NCI-H1092 treated with DMSO at 0.1 percent for 48 hours (cell line): Measurements from ENCODE around the gene SNX24.
"Not testable (repeated sequence)": the region's sequence is repeated elsewhere in the genome, so short reads cannot be mapped to it uniquely, and the experiment has no call there.

Experiments
- DNase-seq: peaks from one replicate; lab custom pipeline; 2025; lab: John Stamatoyannopoulos, UW

Gene SNX24

GRCh38 chr5:122845229-122846050 lies at the start of gene SNX24:
Gene SNX24 (plus strand): TSS chr5:122845613. CDS start chr5:122845634, 21 bp downstream.
- DNase-seq = peak; percentile 65

DNA sequence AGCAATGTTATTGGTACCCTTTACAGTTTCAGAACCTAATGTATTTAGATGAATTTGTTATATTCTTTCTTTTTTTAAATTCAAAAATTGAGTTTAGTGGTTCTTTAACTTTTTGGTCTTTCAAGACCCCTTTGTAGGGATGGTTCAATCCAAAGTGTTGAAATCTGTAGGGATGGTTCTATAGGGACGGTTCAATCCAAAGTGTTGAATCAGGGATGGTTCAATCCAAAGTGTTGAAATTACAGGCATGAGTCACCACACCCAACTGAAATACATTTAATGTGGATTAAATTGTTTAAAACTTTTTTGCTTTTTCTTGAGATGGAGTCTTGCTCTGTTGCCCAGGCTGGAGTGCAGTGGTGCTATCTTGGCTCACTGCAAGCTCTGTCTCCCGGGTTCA lies 39.9 kb upstream of the SNX24 start:
- no peak for DNase-seq

DNA sequence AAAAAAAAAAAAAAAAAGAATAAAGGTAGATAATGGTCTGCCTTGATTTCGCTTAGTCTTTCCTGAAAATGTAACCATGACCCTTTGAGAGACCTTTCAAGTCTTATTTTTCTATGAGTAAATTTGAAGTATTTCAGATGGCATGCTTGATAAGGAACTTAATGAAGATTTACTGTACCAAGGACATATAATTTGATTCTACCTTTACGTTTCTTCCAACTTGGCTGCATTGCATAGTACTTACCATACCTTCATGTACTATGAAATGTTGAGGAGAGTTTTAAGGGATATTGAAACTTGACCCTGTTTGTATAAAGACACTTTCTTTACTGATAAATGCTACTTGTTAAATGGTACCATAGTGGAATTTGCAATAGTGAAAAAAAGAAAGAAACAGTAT lies 35.0 kb upstream of the SNX24 start:
- no peak for DNase-seq

- DNase-seq = no peak
Observed at GRCh38 chr5:122815218-122815767, 30.1 kb upstream of the SNX24 start.

DNA sequence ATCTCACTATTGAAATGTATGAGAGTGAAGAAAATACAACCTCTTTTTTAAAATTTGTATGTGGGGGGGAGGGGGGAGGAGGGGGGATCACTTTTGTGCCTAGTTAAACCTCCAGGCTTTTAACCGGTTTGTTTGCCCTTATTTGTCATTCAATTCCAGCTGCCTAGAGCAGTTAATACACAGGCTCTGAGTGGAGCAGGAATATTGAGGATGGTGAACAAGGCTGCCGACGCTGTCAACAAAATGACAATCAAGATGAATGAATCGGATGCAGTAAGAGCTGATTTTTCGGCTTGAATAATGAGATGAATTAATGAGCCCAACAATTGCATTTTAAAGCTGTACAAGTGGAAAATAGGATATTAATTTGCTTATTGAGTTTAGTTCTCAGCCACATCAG lies 28.7 kb upstream of the SNX24 start:
- no peak for DNase-seq

GRCh38 chr5:122831984-122832383 lies 13.4 kb upstream of the SNX24 start:
- DNase-seq = no peak

- no peak for DNase-seq
Observed at GRCh38 chr5:122835681-122836080, 9.7 kb upstream of the SNX24 start.

DNA sequence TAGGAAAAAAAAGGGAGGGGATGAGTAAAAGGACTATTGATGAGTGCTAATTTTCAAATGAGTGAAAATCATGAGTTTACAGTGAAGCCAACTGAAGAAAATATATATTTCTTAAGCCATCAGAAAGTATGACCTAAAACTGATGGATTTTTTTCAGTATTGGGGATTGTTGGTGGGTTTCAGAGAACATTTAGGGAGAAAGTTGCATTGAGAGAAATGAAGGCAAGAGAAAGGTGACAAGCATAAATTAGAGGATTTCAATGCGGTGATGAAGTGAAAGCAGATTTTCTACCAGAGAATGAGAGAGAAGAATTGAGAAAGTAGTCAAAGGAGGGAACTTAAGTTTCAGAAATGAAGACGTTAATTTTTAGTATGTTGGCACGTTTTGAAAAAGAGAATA lies 8.5 kb upstream of the SNX24 start:
- DNase-seq = no peak

GRCh38 chr5:122839731-122840130 lies 5.7 kb upstream of the SNX24 start:
- no peak for DNase-seq

GRCh38 chr5:122842016-122842580 lies 3.3 kb upstream of the SNX24 start:
- no peak for DNase-seq

DNA sequence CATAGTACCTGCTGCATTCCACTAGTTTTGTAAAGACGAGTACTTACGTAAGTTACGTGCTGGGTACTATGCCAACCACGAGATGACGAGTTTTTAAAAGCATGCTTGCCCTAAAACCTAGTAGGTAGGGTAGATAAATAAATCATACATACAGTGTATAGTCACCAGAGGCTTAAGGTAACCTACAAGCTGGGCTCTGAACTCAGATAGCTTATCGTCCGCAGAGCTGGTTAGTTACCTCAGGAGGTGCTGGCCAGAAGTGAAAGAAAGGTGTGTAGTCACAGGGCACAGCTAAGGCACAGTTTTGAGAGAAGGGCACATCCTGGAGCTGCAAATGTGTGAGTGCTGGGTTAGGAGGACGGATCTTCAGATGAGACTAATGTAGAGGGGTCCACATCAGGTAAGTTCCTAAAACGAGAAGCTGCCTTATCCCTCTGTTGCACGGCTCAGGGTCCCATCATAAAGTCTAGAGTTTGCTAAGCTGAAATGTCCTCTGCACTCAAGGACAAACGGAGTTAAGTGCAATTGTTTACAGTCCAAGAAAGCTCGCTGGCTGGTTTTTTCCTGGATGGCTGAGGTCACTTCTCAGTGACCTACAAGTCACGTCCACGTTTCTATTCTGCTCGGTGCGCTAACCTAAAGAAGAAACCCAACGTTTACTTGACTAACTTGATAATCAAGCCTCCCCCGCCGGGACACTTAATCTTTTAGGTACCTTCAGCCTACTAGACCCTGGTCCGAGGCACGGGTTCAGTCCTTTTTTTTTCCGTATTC lies 1.1 kb upstream of the SNX24 start:
- DNase-seq = no peak

- no peak for DNase-seq
Observed at GRCh38 chr5:122844910-122845228, 544 bp upstream of the SNX24 start.

DNA sequence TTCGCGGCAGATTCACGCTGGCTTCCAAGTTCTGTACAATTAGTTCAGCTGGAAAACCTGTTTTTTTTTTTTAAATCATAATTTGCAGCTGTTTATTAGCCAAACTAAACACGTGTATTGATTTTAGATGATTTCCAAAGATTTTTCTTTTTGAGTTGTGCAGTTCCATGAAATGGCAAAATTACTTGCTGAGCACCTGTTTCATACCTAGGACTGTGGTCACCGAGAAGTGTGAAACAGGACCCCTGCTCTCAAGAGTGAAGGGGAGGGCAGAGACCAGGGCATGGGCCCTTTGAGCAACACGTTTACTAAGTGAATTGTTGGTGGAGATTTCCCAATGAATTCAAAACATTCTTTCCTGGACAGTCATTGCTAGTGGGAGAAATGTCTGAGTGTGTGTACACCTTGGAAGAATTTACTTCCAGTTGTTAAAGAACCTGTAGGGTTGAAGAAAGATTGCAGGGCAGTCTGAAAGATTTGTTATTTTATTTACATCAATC lies 688 bp downstream of the SNX24 start:
- peak; percentile 3 for DNase-seq

DNA sequence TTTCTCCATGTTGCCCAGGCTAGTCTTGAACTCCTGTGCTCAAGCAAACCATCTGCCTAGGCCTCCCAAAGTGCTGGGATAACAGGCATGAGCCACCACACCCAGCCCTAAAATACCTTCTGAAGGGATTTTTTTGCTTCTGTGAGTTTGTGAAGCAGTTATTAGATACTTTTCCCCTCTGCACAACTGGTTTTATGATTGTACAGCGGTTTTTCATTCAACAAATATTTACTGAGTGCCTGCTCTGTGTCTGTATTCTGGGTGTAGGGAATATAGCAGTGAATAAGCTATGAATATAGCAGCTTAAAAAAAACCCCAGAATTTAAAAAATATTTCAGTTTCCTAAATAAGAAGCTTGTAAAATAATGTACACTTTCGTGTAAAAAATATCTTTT lies 2.3 kb downstream of the SNX24 start:
- no peak for DNase-seq

DNA sequence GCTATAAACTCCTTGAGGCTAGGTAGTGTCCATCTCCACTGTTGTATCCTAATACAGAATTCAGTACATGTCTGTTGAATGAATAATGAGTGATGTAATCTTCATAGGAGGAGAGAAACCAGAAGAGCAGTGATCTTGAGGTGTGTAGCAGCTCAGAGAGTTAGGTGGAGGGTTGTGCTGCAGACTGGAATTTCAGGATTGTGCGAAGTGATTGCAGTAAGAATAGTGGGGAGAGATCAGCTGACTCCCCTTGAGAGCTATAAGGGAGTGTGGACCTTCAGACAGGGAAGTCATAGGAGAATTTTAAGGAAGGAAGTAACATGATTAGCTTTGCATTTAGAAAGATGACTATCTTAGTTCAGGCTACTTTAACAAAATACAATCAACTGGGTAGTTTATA lies 4.4 kb downstream of the SNX24 start:
- no peak for DNase-seq

- DNase-seq = not testable (repeated sequence)
Observed at GRCh38 chr5:122857538-122857937, 12.1 kb downstream of the SNX24 start.

DNA sequence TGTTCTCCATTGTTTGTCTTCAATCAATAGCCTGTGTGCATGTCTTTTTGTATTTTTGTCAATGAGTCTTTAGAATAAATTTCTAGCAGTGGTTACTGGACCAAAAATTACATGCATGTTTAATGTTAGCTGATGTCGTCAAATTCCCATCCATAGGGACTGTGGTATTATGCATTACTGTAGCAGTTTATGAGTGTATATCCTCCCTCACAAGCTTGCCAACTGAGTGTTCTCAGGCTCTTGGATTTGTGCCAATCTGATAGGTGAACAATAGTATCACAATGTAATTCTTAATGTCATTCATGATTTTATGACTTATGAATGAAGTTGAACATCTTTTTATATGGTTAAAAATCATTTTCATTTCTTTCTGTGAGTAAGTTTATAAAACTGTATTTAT lies 13.0 kb downstream of the SNX24 start:
- no peak for DNase-seq

- DNase-seq = no peak
Observed at GRCh38 chr5:122863240-122863639, 17.8 kb downstream of the SNX24 start.

DNA sequence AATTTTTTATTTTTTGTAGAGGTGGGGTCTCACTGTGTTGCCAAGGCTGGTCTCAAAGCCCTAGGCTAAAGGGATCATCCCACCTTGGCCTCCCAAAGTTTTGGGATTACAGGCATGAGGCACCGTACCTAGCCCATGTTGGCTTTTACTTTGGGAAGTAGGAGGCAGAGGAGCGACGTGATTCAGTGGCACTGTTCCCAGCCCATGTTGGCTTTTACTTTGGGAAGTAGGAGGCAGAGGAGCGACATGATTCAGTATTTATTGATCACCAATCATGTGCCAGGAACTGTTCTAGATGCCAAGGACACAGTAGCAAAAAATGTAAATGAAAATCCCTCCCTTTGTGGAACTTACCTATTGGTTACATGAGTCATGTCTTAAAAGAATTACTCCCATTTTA lies 18.3 kb downstream of the SNX24 start:
- no peak for DNase-seq

DNA sequence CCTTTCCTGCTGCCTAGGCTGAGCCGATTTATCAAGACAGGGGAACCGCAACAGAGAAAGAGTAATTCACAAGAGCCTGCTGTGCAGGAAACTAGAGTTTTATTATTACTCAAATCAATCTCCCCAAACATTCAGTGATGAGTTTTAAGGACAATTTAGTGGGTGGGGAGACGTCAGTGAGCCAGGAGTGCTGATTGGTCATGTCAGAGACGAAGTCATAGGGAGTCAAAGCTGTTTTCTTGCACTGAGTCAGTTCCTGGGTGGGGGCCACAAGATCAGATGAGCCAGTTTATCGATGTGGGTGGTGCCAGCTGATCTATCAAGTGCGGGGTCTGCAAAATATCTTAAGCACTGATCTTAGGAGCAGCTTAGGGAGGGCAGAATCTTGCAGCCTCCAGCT lies 19.0 kb downstream of the SNX24 start:
- no peak for DNase-seq

- DNase-seq = no peak
Observed at GRCh38 chr5:122864842-122865241, 19.4 kb downstream of the SNX24 start.

GRCh38 chr5:122870219-122870856 lies 24.9 kb downstream of the SNX24 start:
- DNase-seq = no peak
